Spleen (tissue), 7 donors: Measurements from ENCODE around the gene C9orf40.

ENCODE experiments used
- POLR2A ChIP-seq, 3 donors: fragments of 450-650 bp; IDR thresholded peaks; one replicate each; pipeline ENCODE4 v1.5.1; 2017; ENCODE audit warnings: antibody characterized with exemption in 3 of 3, mild to moderate bottlenecking in 1 of 3
- POLR2AphosphoS5 ChIP-seq, 3 donors: sonication (generic); formaldehyde crosslinking; IDR thresholded peaks; one replicate each; pipeline ENCODE4 v1.5.1; 2017; ENCODE audit warnings: antibody characterized with exemption in 3 of 3
- TF ChIP-seq, protein P1 (sequence below), 11 experiments: fragments of 200-600 bp in 7 of 11; fragments of 450-650 bp in 4 of 11; sonication (generic) in 4 of 11; IDR thresholded peaks in 8 of 11; conservative IDR thresholded peaks in 3 of 11; 1 replicate in 7 of 11; 2 replicates in 4 of 11; pipeline versions ENCODE4 v1.4.0 to v1.8.0; 2016 to 2021; ENCODE audit warnings: antibody characterized with exemption in 11 of 11, inconsistent platforms in 4 of 11, mild to moderate bottlenecking in 1 of 11
- donor health status: DM: no; HTN: no; CAD: no; lungs with moderate emphysema.
- donor health status: DM: no; HTN: no; CAD: no.
- donor health status: DM: no; HTN: no; CAD: no.

DNA sequence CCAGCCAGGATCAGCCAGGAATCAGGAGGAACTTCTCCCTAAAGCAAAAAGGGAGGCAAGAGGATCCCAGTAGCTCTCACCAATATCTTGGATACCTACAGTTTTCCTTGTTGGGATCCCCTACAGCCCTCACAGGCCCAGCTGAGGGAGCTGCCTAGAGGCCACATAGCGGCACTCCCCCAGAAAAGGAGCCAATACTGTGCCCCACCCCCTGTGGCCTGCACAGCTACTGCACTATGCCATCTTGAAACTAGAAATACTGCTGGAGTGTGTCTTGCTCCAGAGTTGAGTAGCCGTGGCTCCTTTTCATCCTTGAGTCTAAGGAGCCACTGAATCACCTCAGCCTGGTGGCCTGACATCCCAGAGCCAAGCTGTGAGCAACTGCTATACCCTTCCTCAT lies 42.7 kb downstream of the C9orf40 start:
- TF ChIP-seq, protein P1, sequence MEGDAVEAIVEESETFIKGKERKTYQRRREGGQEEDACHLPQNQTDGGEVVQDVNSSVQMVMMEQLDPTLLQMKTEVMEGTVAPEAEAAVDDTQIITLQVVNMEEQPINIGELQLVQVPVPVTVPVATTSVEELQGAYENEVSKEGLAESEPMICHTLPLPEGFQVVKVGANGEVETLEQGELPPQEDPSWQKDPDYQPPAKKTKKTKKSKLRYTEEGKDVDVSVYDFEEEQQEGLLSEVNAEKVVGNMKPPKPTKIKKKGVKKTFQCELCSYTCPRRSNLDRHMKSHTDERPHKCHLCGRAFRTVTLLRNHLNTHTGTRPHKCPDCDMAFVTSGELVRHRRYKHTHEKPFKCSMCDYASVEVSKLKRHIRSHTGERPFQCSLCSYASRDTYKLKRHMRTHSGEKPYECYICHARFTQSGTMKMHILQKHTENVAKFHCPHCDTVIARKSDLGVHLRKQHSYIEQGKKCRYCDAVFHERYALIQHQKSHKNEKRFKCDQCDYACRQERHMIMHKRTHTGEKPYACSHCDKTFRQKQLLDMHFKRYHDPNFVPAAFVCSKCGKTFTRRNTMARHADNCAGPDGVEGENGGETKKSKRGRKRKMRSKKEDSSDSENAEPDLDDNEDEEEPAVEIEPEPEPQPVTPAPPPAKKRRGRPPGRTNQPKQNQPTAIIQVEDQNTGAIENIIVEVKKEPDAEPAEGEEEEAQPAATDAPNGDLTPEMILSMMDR (IDR thresholded peaks at IDR 0.05 in 8 of 11, conservative IDR thresholded peaks at IDR 0.05 in 3 of 11) = no peak
- TF ChIP-seq POLR2AphosphoS5 (IDR thresholded peaks at IDR 0.05) = no peak
- no peak for TF ChIP-seq POLR2A (IDR thresholded peaks at IDR 0.05)
